GM12874 (cell line): ENCODE results near the gene SSR3.
A peak's percentile ranks its signal among the peaks of the same experiment; 100 is the strongest.

ENCODE experiments used
- TF ChIP-seq, protein P1 (sequence below): IDR thresholded peaks from 2 replicates; pipeline ENCODE4 v1.5.1; 2011; ENCODE audit warnings: low read depth, mild to moderate bottlenecking, control low read depth, low read length, moderate library complexity; ENCODE audit not compliant: insufficient read depth

The SSR3 gene

DNA sequence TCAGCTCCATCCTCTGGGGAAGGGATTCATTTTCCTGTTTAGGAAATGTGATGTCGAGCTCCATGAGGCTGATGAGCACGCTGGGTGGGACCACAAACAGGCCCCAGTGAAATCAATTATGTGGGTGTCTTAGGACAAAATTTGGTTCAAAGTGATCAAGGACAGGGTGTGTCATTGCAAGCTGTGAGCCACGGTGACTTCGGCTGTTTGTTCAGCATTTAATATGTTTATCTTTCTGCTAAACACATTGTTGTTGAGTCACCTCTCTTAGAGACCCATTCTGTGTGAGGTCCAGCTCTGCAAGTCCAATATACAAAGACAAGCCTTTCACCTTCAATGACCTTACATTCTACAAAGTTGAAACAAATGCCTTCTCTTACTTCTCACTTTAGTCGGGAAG, 41.3 kb downstream of the SSR3 start:
- TF ChIP-seq, protein P1, sequence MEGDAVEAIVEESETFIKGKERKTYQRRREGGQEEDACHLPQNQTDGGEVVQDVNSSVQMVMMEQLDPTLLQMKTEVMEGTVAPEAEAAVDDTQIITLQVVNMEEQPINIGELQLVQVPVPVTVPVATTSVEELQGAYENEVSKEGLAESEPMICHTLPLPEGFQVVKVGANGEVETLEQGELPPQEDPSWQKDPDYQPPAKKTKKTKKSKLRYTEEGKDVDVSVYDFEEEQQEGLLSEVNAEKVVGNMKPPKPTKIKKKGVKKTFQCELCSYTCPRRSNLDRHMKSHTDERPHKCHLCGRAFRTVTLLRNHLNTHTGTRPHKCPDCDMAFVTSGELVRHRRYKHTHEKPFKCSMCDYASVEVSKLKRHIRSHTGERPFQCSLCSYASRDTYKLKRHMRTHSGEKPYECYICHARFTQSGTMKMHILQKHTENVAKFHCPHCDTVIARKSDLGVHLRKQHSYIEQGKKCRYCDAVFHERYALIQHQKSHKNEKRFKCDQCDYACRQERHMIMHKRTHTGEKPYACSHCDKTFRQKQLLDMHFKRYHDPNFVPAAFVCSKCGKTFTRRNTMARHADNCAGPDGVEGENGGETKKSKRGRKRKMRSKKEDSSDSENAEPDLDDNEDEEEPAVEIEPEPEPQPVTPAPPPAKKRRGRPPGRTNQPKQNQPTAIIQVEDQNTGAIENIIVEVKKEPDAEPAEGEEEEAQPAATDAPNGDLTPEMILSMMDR: no peak

DNA sequence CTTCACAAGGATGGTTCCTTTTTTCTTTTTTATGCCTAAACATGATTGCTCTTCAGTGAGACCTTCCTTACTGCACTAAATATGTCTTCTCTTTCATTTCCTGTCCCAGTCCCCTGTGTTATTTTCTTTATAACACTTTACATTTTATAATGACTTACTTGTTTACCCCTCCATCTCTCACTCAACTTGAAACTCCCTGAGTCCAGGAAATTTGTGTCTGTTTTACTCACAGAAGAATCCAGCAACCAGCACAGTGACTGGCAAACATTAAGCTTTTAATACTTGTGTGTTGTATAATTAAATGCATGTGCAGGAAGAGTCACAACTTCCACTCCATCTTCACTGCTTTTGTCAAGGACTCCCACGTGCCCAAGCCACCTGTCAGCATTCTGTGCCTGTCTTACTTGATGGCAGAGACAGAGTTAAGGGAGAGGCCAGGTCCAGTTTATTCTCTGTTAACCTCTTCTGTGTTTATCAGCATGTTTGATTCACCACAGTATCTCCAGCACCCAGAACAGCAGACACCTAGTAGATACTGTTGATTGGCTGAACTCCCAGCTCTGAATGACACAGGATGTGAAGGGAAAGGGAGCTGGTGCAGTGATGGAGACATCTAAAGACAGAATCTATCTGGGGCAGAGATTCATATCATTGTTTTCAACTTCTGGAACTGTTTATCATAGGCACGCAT, 42.8 kb downstream of the SSR3 start:
- TF ChIP-seq, protein P1: no peak

DNA sequence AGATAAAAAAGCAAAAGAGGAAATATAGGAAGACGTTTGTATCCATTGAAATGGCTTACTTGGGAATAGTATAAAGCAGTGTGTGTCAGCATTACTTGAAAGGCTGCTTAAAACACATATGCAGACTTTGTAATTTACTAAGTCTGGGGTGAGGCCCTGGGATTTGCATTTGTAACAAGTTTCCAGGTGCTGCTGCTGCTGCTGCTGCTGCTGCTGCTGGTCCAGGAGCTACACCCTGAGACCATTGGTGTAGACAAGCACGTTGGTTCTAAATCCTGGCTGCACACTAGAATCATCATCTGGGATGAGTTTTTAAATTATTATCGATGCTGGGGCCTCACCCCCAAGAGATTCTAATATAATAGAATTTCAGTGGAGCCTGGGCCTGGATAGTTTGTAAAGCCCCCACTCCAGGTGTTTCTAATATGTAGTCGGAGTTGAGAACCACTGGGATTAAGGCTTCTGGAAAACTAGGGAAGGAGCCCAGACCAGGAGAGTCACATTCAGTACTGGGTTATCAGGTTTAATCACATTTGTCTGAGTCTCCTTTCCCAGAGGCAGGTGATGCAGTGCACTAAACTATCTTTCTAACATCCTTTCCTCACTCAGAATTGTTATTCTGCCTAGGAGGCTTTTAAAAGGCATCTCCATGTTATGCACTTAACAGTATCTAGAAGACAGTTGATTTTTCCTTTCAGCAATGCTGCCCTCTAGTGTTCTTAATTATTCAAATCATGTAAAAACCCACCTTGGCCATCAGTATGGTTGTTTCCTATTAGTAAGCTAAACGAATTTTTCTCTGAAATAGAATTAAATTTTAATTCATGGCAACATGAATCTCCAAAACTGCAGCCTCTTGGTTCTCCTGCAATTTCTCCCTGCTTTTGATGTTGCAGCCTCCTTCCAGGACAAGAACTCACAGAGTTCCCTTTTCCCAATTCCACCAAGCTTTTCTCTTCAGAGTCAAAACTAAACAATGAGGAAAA, 45.4 kb downstream of the SSR3 start:
- TF ChIP-seq, protein P1: peak; percentile 16; the same call in 1 of the 2 replicates

DNA sequence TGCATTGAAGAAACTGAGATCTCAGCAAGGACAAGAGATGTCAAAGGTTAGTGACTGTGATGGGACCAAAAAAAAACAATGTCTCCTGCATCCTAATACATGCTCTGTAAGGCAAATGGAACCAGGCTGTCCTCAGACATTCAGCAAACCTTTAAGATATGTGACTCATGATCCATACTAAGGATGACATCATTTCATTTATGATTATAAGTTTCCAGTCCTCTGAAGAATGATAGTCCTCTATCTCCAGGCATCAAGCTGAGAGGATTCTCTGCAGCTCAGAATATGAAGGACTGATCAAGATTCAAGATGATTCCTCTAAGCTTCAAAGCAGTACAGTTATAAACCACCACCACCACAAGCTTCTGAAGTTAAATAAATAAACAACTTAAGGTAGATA, 47.6 kb downstream of the SSR3 start:
- TF ChIP-seq, protein P1: no peak

DNA sequence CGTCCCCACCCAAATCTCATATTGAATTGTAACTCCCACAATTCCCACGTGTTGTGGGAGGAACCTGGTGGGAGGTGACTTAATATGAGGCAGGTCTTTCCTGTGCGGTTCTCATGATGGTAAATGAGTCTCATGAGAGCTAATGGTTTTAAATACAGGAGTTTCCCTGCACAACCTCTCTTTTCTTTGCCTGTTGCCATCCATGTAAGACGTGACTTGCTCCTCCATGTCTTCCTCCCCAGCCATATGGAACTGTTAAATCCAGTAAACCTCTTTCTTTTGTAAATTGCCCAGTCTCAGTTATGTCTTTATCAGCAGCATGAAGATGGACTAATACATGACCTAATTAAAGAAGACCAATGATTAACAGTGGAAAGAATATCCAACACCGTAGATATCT, 56.6 kb downstream of the SSR3 start:
- TF ChIP-seq, protein P1: no peak

DNA sequence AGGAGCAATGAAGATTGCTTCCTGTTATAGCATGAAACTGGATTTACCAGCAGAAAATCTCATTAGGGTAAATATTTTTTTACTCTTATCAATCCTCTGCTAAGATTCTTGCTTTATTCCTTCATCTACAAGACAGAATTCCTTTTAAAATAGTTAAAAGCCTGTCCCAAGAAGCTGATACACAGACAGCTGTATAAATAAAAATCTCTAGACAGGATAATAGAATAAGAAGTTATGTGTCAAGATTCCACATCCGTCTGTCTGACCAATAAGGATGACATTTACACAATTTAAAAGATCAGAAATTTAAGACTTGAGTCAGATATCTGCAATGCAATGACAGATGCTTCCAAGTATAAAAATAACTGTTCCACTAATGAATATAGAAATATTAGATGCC, 57.6 kb downstream of the SSR3 start:
- TF ChIP-seq, protein P1: no peak

DNA sequence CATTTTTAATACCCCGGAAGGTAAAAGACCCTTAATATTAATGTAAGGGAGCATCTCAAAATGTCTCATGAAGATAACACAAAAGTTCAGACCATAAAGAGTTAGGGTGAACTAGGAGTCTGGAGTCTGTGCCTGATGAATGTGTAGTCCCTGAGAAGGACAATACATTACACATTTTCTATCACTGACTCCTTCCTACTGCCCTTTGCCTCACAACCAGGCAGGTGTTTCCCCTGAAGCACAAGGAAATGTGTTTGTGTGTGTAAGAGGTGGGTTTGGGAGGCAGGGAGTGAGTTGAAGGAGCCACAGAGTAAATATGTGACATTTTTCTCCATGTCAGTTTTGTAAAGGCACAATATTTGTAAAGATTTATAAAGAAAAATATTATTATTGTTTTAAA, 59.1 kb downstream of the SSR3 start:
- TF ChIP-seq, protein P1: no peak
